H9 (cell line): ENCODE results near the gene SYNC. TPM values are rescaled to one million over a fixed set of nuclear protein-coding genes. Genes with fewer than 3 reads are reported as not detected.

Experiments
- DNase-seq: peaks from one replicate; pipeline ENCODE4 v3.0.0-alpha.2; 2017
- H2AFZ ChIP-seq: one replicate; pipeline ENCODE4 v1.6.1; 2013; ENCODE audit warnings: mild to moderate bottlenecking, low read length, control low read depth, moderate library complexity
- H2AK5ac ChIP-seq: 2 replicates; pipeline ENCODE4 v1.6.1; 2013; ENCODE audit warnings: low read length, control low read depth, mixed read lengths; ENCODE audit not compliant: insufficient read length
- H2BK120ac ChIP-seq: one replicate; pipeline ENCODE4 v1.6.1; 2013; ENCODE audit warnings: low read depth, mild to moderate bottlenecking, low read length, control low read depth, inconsistent platforms; ENCODE audit not compliant: poor library complexity, severe bottlenecking
- H2BK12ac ChIP-seq: 2 replicates; pipeline ENCODE4 v1.6.1; 2013; ENCODE audit warnings: low read length, control low read depth, mixed read lengths, low read depth; ENCODE audit not compliant: insufficient read length
- H2BK15ac ChIP-seq: 2 replicates; pipeline ENCODE4 v1.6.1; 2013; ENCODE audit warnings: low read depth, low read length, control low read depth
- H2BK20ac ChIP-seq: one replicate; pipeline ENCODE4 v1.6.1; 2013; ENCODE audit warnings: low read depth, mild to moderate bottlenecking, low read length, control low read depth, inconsistent platforms; ENCODE audit not compliant: poor library complexity, severe bottlenecking
- H2BK5ac ChIP-seq: 2 replicates; pipeline ENCODE4 v1.6.1; 2013; ENCODE audit warnings: low read length, control low read depth, mixed read lengths; ENCODE audit not compliant: insufficient read length
- H3K14ac ChIP-seq: 2 replicates; pipeline ENCODE4 v1.6.1; 2013; ENCODE audit warnings: low read length, control low read depth; ENCODE audit not compliant: insufficient read depth
- H3K18ac ChIP-seq: 2 replicates; pipeline ENCODE4 v1.6.1; 2013; ENCODE audit warnings: low read depth, mild to moderate bottlenecking, mixed read lengths, low read length, control low read depth; ENCODE audit not compliant: insufficient read length
- H3K23ac ChIP-seq: 2 replicates; pipeline ENCODE4 v1.6.1; 2013; ENCODE audit warnings: low read length, control low read depth, mixed read lengths, low read depth; ENCODE audit not compliant: insufficient read length
- H3K23me2 ChIP-seq: 2 replicates; pipeline ENCODE4 v1.6.1; 2013; ENCODE audit warnings: low read depth, mild to moderate bottlenecking, mixed read lengths, low read length, control low read depth; ENCODE audit not compliant: insufficient read length, poor library complexity, severe bottlenecking
- H3K27ac ChIP-seq: 2 replicates; pipeline ENCODE4 v1.5.1; 2013; ENCODE audit warnings: low read length, control low read depth, mixed read lengths, low read depth; ENCODE audit not compliant: insufficient read length
- H3K27me3 ChIP-seq: 2 replicates; pipeline ENCODE4 v1.6.1; 2013; ENCODE audit warnings: low read length, control low read depth, inconsistent platforms; ENCODE audit not compliant: insufficient read depth
- H3K4ac ChIP-seq: 2 replicates; pipeline ENCODE4 v1.6.1; 2013; ENCODE audit warnings: low read depth, mild to moderate bottlenecking, control low read depth, inconsistent platforms, low read length, moderate library complexity
- H3K4me1 ChIP-seq: 2 replicates; pipeline ENCODE4 v1.6.1; 2013; ENCODE audit warnings: low read length, control low read depth, inconsistent platforms; ENCODE audit not compliant: insufficient read depth
- H3K4me2 ChIP-seq: 2 replicates; pipeline ENCODE4 v1.6.1; 2013; ENCODE audit warnings: low read length, control low read depth, mixed read lengths; ENCODE audit not compliant: insufficient read length, insufficient read depth
- H3K56ac ChIP-seq: 2 replicates; pipeline ENCODE4 v1.6.1; 2013; ENCODE audit warnings: low read depth, mild to moderate bottlenecking, mixed read lengths, low read length, control low read depth; ENCODE audit not compliant: insufficient read length
- H3K79me1 ChIP-seq: 2 replicates; pipeline ENCODE4 v1.6.1; 2013; ENCODE audit warnings: low read depth, mild to moderate bottlenecking, moderate library complexity, low read length, control low read depth, inconsistent platforms; ENCODE audit not compliant: insufficient read depth, poor library complexity, severe bottlenecking
- H3K79me2 ChIP-seq: 2 replicates; pipeline ENCODE4 v1.6.1; 2013; ENCODE audit warnings: low read length, control low read depth, inconsistent platforms; ENCODE audit not compliant: insufficient read depth
- H3K9ac ChIP-seq: 2 replicates; pipeline ENCODE4 v1.6.1; 2013; ENCODE audit warnings: low read length, control low read depth, mixed read lengths; ENCODE audit not compliant: insufficient read length; ENCODE audit errors: extremely low read depth
- H3K9me3 ChIP-seq: one replicate; pipeline ENCODE4 v1.6.1; 2013; ENCODE audit warnings: low read depth, low read length, inconsistent platforms; ENCODE audit not compliant: control insufficient read depth
- H3T11ph ChIP-seq: one replicate; pipeline ENCODE4 v1.6.1; 2013; ENCODE audit warnings: mild to moderate bottlenecking, low read length, control low read depth, inconsistent platforms
- H4K20me1 ChIP-seq: one replicate; pipeline ENCODE4 v1.6.1; 2013; ENCODE audit not compliant: control insufficient read depth, insufficient read length, insufficient read depth
- H4K5ac ChIP-seq: 2 replicates; pipeline ENCODE4 v1.6.1; 2013; ENCODE audit warnings: low read depth, mild to moderate bottlenecking, mixed read lengths, low read length, control low read depth; ENCODE audit not compliant: insufficient read length
- H4K8ac ChIP-seq: replicated peaks from 2 replicates; pipeline ENCODE4 v1.6.1; 2013; ENCODE audit warnings: low read length, control low read depth, mixed read lengths, low read depth; ENCODE audit not compliant: insufficient read length
- H4K91ac ChIP-seq: 2 replicates; pipeline ENCODE4 v1.6.1; 2013; ENCODE audit warnings: low read depth, mild to moderate bottlenecking, moderate library complexity, mixed read lengths, low read length, control low read depth; ENCODE audit not compliant: insufficient read length
- H3K27ac Mint-ChIP-seq, 3 experiments: 2 replicates in 2 of 3; 3 replicates in 1 of 3; pipeline ENCODE4 v1.8.0; 2020 to 2021; ENCODE audit warnings: mixed read lengths in 3 of 3, mild to moderate bottlenecking in 1 of 3, moderate library complexity in 1 of 3
- H3K27me3 Mint-ChIP-seq: 2 replicates; pipeline ENCODE4 v1.8.0; 2021; ENCODE audit warnings: low read depth, mild to moderate bottlenecking, moderate library complexity, mixed read lengths
- H3K36me3 Mint-ChIP-seq, 3 experiments: 2 replicates in 2 of 3; 3 replicates in 1 of 3; pipeline ENCODE4 v1.8.0; 2020 to 2021; ENCODE audit warnings: low read depth in 3 of 3, mixed read lengths in 3 of 3; ENCODE audit not compliant: insufficient read depth in 1 of 3
- H3K4me1 Mint-ChIP-seq, 2 experiments: 2 replicates each; pipeline ENCODE4 v1.8.0; 2020; ENCODE audit warnings: mixed read lengths in 2 of 2
- H3K4me3 Mint-ChIP-seq, 2 experiments: 2 replicates in 1 of 2; 3 replicates in 1 of 2; pipeline ENCODE4 v1.8.0; 2020 to 2021; ENCODE audit warnings: mild to moderate bottlenecking in 2 of 2, mixed read lengths in 2 of 2, moderate library complexity in 1 of 2
- H3K9me3 Mint-ChIP-seq, 2 experiments: 2 replicates in 1 of 2; 3 replicates in 1 of 2; pipeline ENCODE4 v1.8.0; 2020; ENCODE audit warnings: mild to moderate bottlenecking in 2 of 2, mixed read lengths in 2 of 2, moderate library complexity in 1 of 2
- total RNA-seq: library from RNA; stranded (reverse); gene quantifications from 2 replicates; pipeline ENCODE4 v1.2.1, GENCODE V29; 2021
- TF ChIP-seq, protein P1 (sequence below): fragments of 200-600 bp; sonication (generic); conservative IDR thresholded peaks from 3 replicates; pipeline ENCODE4 v1.8.0; 2021; ENCODE audit warnings: antibody characterized with exemption, mild to moderate bottlenecking

SYNC gene
- total RNA-seq, 1 experiment from 2014 or later = 0.15 TPM

DNA sequence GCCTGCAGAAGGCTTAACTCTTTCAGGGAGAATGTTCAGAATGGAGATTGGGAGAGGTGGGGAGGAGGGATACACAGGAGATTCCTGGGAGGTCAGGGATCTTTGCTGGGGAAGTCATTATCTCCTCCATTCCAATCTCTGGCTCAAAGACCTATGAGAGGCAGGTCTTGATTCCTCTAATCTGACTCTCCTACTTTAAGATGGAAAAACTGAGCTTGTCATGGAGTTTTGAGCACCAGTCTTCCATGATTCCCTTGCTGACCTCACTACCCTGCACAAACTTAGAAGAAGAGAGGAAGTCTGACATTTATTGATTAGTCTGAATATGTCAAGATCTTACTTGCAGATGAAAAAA, 41.5 kb upstream of the SYNC start:
- no peak overlapping the region for H2BK5ac ChIP-seq
- H3K9me3 ChIP-seq = no peaks in the 10 kb centered on the region
- H3K79me1 ChIP-seq = no peaks in the 10 kb centered on the region
- no peak overlapping the region for H3K27ac ChIP-seq
- H3K18ac ChIP-seq = no peak overlapping the region
- peaks cover 33 to 36% of the 10 kb centered on the region in 2 experiments for H3K4me1 Mint-ChIP-seq
- no peak for DNase-seq
- H3K9ac ChIP-seq = no peak overlapping the region
- no peak overlapping the region for H3K56ac ChIP-seq
- no peak overlapping the region for H3K4ac ChIP-seq
- H3K9me3 Mint-ChIP-seq = no peaks in the 10 kb centered on the region
- no peak overlapping the region for H3K4me3 Mint-ChIP-seq
- H3K79me2 ChIP-seq = no peaks in the 10 kb centered on the region
- H3K4me2 ChIP-seq = no peak overlapping the region
- no peak overlapping the region for H3T11ph ChIP-seq
- no peaks in the 10 kb centered on the region for H4K20me1 ChIP-seq
- no peak overlapping the region for H2BK12ac ChIP-seq
- no peak overlapping the region for H4K5ac ChIP-seq
- TF ChIP-seq, protein P1, sequence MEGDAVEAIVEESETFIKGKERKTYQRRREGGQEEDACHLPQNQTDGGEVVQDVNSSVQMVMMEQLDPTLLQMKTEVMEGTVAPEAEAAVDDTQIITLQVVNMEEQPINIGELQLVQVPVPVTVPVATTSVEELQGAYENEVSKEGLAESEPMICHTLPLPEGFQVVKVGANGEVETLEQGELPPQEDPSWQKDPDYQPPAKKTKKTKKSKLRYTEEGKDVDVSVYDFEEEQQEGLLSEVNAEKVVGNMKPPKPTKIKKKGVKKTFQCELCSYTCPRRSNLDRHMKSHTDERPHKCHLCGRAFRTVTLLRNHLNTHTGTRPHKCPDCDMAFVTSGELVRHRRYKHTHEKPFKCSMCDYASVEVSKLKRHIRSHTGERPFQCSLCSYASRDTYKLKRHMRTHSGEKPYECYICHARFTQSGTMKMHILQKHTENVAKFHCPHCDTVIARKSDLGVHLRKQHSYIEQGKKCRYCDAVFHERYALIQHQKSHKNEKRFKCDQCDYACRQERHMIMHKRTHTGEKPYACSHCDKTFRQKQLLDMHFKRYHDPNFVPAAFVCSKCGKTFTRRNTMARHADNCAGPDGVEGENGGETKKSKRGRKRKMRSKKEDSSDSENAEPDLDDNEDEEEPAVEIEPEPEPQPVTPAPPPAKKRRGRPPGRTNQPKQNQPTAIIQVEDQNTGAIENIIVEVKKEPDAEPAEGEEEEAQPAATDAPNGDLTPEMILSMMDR = no peak
- H4K8ac ChIP-seq = no peak overlapping the region
- peaks cover 0 to 10% (median 5%) of the 10 kb centered on the region in 3 experiments; a peak in 5 of 7 replicates for H3K36me3 Mint-ChIP-seq
- peaks cover 3% of the 10 kb centered on the region for H3K23me2 ChIP-seq
- H3K27ac Mint-ChIP-seq = no peak overlapping the region
- H3K4me1 ChIP-seq = peaks cover 3% of the 10 kb centered on the region; the same call in 1 of the 2 replicates
- no peak overlapping the region for H2BK20ac ChIP-seq
- no peak overlapping the region for H2AFZ ChIP-seq
- H3K23ac ChIP-seq = no peak overlapping the region
- H2BK120ac ChIP-seq = no peak overlapping the region
- no peak overlapping the region for H3K14ac ChIP-seq
- H2AK5ac ChIP-seq = no peak overlapping the region
- H3K27me3 ChIP-seq = no peaks in the 10 kb centered on the region; the same call in 1 of the 2 replicates
- H3K27me3 Mint-ChIP-seq = peaks cover 14% of the 10 kb centered on the region
- H2BK15ac ChIP-seq = no peak overlapping the region
- H4K91ac ChIP-seq = no peak overlapping the region
